Keratinocyte (primary cell): Measurements from ENCODE around the gene ANKZF1. TPM values are rescaled to one million over a fixed set of nuclear protein-coding genes. Genes with fewer than 3 reads are reported as not detected.

ENCODE experiments used
- DNase-seq: peaks from one replicate; pipeline ENCODE4 v3.0.0-alpha.2; 2011; ENCODE audit warnings: low read depth, missing footprints, low spot score
- FAIRE-seq: peaks from 2 replicates; lab custom pipeline; 2011; peaks lifted over from hg19 to GRCh38; lab: Jason Lieb, UNC
- H2AFZ ChIP-seq: 2 replicates; pipeline ENCODE4 v1.6.0; 2012; ENCODE audit warnings: low read length, control low read depth, inconsistent platforms; ENCODE audit not compliant: control insufficient read depth
- H3K27ac ChIP-seq: 2 replicates; pipeline ENCODE4 v1.5.1; 2011; ENCODE audit warnings: low read length; ENCODE audit not compliant: control insufficient read depth, insufficient read depth
- H3K27me3 ChIP-seq: 3 replicates; pipeline ENCODE4 v1.6.0; 2011; ENCODE audit warnings: low read length; ENCODE audit not compliant: control insufficient read depth, insufficient read depth; ENCODE audit errors: extremely low read depth
- H3K36me3 ChIP-seq, 2 experiments: 2 replicates in 1 of 2; 3 replicates in 1 of 2; pipeline ENCODE4 v1.5.1; 2011; ENCODE audit warnings: low read length in 2 of 2, mild to moderate bottlenecking in 1 of 2; ENCODE audit not compliant: control insufficient read depth in 2 of 2, insufficient read depth in 2 of 2; ENCODE audit errors: extremely low read depth in 1 of 2
- H3K4me1 ChIP-seq: 3 replicates; pipeline ENCODE4 v1.5.1; 2011; ENCODE audit warnings: low read length; ENCODE audit not compliant: control insufficient read depth, insufficient read depth; ENCODE audit errors: extremely low read depth
- H3K4me2 ChIP-seq: 3 replicates; pipeline ENCODE4 v1.6.0; 2011; ENCODE audit warnings: low read depth, low read length; ENCODE audit not compliant: control insufficient read depth, insufficient read depth; ENCODE audit errors: extremely low read depth
- H3K4me3 ChIP-seq, 3 experiments: fragments of 200-600 bp in 1 of 3; sonication (generic) in 1 of 3; 2 replicates in 2 of 3; 3 replicates in 1 of 3; pipeline ENCODE4 v1.5.1; 2011 to 2016; ENCODE audit warnings: low read length in 3 of 3, mild to moderate bottlenecking in 3 of 3, control low read depth in 2 of 3, inconsistent platforms in 1 of 3, low read depth in 1 of 3, mixed read lengths in 1 of 3, mixed run types in 1 of 3, moderate library complexity in 1 of 3; ENCODE audit not compliant: control insufficient read depth in 2 of 3, insufficient read depth in 2 of 3; ENCODE audit errors: extremely low read depth in 1 of 3
- H3K79me2 ChIP-seq: 2 replicates; pipeline ENCODE4 v1.6.0; 2012; ENCODE audit warnings: low read length; ENCODE audit not compliant: control insufficient read depth, insufficient read depth
- H3K9ac ChIP-seq: 3 replicates; pipeline ENCODE4 v1.6.0; 2011; ENCODE audit warnings: low read length; ENCODE audit not compliant: control insufficient read depth, insufficient read depth; ENCODE audit errors: extremely low read depth
- H3K9me1 ChIP-seq: 3 replicates; pipeline ENCODE4 v1.6.0; 2011; ENCODE audit warnings: low read length; ENCODE audit not compliant: control insufficient read depth, insufficient read depth; ENCODE audit errors: extremely low read depth
- H3K9me3 ChIP-seq: 2 replicates; pipeline ENCODE4 v1.5.1; 2012; ENCODE audit warnings: low read depth, low read length; ENCODE audit not compliant: control insufficient read depth
- H4K20me1 ChIP-seq: 3 replicates; pipeline ENCODE4 v1.6.0; 2011; ENCODE audit warnings: low read length; ENCODE audit not compliant: control insufficient read depth, insufficient read depth; ENCODE audit errors: extremely low read depth
- EZH2 ChIP-seq: IDR thresholded peaks from one replicate; pipeline ENCODE4 v1.6.1; 2012; ENCODE audit warnings: inconsistent platforms, mild to moderate bottlenecking, low read length, moderate library complexity
- dilution Hi-C: fragments of 300-500 bp; cut with MboI; formaldehyde crosslinking; loops from one replicate; pipeline ENCODE4 v1.7.0; 2020; ENCODE audit warnings: low sequenced_read_pairs; ENCODE audit not compliant: extremely low pct_ligation_motif_present
- polyA plus RNA-seq, 5 experiments: library from polyadenylated mRNA; depleted of rRNA in 3 of 5; stranded (reverse) in 3 of 5; stranded (forward) in 1 of 5; unstranded in 1 of 5; fragments of >200 nt; gene quantifications; 1 replicate in 1 of 5; 2 replicates in 3 of 5; 3 replicates in 1 of 5; pipeline versions ENCODE4 v1.2.1 to v1.2.3, GENCODE V29; 2011 to 2012; ENCODE audit warnings: missing spikeins in 2 of 5, low read depth in 1 of 5, low replicate concordance in 1 of 5
- TF ChIP-seq, protein P1 (sequence below), 3 experiments: IDR thresholded peaks in 1 of 3; conservative IDR thresholded peaks in 1 of 3; optimal IDR thresholded peaks in 1 of 3; 2 replicates in 2 of 3; 3 replicates in 1 of 3; pipeline versions ENCODE3 to v1.5.1; 2011; ENCODE audit warnings: low read length in 3 of 3, mild to moderate bottlenecking in 3 of 3, moderate library complexity in 2 of 3, control low read depth in 1 of 3, inconsistent platforms in 1 of 3; ENCODE audit not compliant: insufficient read depth in 2 of 3; ENCODE audit errors: extremely low read depth in 1 of 3

The ANKZF1 gene
- polyA plus RNA-seq, 1 donor (not counting 4 experiments of a cell fraction or from before 2014, with no cell fraction given) = 35.1 TPM

DNA sequence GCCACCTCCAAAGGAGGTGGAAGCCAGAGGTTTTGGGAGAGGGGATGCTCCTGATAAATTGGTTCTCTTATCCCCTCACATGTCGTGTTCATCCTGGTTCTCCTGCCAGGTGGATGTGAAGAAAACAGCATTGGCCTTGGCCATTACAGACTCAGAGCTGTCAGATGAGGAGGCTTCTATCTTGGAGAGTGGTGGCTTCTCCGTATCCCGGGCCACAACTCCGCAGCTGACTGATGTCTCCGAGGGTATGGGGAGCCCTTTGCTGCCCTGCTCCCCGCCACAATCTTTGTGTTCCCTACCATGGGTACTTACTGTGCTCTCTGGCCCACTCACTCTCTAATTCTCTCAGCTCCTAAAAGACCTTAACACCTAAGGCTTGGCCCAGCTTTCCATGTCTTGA, 48.1 kb upstream of the ANKZF1 start:
- no peak overlapping the region for H3K9ac ChIP-seq
- FAIRE-seq (no peak), DNase-seq (no peak)
- H3K4me1 ChIP-seq = peaks cover 12% of the 10 kb centered on the region
- peaks cover 2% of the 10 kb centered on the region for H3K9me1 ChIP-seq
- peaks cover 11% of the 10 kb centered on the region for H3K79me2 ChIP-seq
- H2AFZ ChIP-seq = no peak overlapping the region
- H3K9me3 ChIP-seq = no peaks in the 10 kb centered on the region
- H3K4me2 ChIP-seq = no peak overlapping the region
- TF ChIP-seq, protein P1, sequence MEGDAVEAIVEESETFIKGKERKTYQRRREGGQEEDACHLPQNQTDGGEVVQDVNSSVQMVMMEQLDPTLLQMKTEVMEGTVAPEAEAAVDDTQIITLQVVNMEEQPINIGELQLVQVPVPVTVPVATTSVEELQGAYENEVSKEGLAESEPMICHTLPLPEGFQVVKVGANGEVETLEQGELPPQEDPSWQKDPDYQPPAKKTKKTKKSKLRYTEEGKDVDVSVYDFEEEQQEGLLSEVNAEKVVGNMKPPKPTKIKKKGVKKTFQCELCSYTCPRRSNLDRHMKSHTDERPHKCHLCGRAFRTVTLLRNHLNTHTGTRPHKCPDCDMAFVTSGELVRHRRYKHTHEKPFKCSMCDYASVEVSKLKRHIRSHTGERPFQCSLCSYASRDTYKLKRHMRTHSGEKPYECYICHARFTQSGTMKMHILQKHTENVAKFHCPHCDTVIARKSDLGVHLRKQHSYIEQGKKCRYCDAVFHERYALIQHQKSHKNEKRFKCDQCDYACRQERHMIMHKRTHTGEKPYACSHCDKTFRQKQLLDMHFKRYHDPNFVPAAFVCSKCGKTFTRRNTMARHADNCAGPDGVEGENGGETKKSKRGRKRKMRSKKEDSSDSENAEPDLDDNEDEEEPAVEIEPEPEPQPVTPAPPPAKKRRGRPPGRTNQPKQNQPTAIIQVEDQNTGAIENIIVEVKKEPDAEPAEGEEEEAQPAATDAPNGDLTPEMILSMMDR (optimal IDR thresholded peaks at IDR 0.05 in 1 of 3, IDR thresholded peaks at IDR 0.05 in 1 of 3, conservative IDR thresholded peaks at IDR 0.05 in 1 of 3; ENCODE audit: extremely low read depth in 1 of 3, insufficient read depth in 2 of 3, low read length in 3 of 3) = no peak
- TF ChIP-seq EZH2 = no peak
- H4K20me1 ChIP-seq = no peaks in the 10 kb centered on the region
- no peak overlapping the region for H3K27ac ChIP-seq
- peaks cover 21 to 29% of the 10 kb centered on the region in 2 experiments for H3K36me3 ChIP-seq
- no peak overlapping the region for H3K4me3 ChIP-seq
- dilution Hi-C loops = no loop called here
- no peaks in the 10 kb centered on the region for H3K27me3 ChIP-seq

GRCh38 chr2:219182331-219183150, 47.1 kb upstream of the ANKZF1 start:
- peaks cover 11% of the 10 kb centered on the region for H3K79me2 ChIP-seq
- no peak overlapping the region for H3K9ac ChIP-seq
- no peaks in the 10 kb centered on the region for H3K9me3 ChIP-seq

More at GRCh38 chr2:219182331-219183150, 47.1 kb upstream of the ANKZF1 start:
- Histone ChIP-seq H3K4me3 (no peak overlapping the region), H3K27me3 (no peaks in the 10 kb centered on the region), H3K4me2 (no peak overlapping the region), H3K9me1 (peaks cover 2% of the 10 kb centered on the region), H4K20me1 (no peaks in the 10 kb centered on the region), H3K36me3 (peaks cover 21 to 29% of the 10 kb centered on the region in 2 experiments), H3K4me1 (peaks cover 9% of the 10 kb centered on the region), H2AFZ (no peak overlapping the region), H3K27ac (no peak overlapping the region)
- FAIRE-seq = no peak
- TF ChIP-seq EZH2 = no peak
- TF ChIP-seq, protein P1 (optimal IDR thresholded peaks at IDR 0.05 in 1 of 3, IDR thresholded peaks at IDR 0.05 in 1 of 3, conservative IDR thresholded peaks at IDR 0.05 in 1 of 3; ENCODE audit: extremely low read depth in 1 of 3, insufficient read depth in 2 of 3, low read length in 3 of 3) = no peak
- no peak for DNase-seq
- dilution Hi-C loops = no loop called here
